GM19035 (cell line): ENCODE results near the gene LTF.
"Not testable (repeated sequence)": the region's sequence is repeated elsewhere in the genome, so short reads cannot be mapped to it uniquely, and the experiment has no call there.

Experiments used
- ATAC-seq: cut with Tn5 transposase; IDR thresholded peaks from one replicate; pipeline ENCODE4 v1.9.1; 2021; ENCODE audit not compliant: unreplicated experiment

LTF gene

DNA sequence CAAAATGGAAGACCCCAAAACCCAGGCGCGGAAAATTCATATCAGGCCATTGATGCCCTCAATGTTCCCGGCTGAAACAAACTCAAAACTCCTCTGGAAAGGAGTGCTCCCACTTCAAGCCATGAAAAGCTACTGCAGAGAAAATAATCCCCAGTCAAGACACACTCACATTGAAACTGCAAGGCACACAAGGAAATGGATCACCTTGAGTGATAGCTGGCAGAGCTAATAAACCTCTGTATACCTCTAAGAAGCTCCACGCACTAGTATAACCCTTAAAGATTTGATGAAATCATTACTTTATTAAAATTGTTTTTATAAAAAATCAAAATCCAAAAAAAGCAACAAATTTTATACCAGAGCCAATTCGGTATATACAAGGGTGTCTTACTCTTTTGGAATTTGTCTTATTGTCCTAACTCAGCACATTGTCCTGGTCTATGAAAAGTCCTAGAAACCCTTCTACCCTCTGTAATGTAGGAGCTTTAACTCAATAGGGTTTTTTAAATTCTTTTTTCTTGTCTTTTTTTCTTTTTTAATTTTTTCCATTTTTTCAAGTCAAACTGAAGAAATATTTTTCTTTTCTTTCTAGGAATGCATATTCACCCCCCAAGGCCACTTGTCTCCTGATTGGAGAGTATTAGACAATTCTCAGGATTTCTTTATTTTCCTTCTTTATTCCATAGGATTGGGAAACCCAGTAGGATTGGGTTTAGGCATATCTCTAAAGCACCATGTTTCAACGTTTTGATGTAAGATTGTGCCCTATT is 66.3 kb downstream of the LTF start:
- no peak for ATAC-seq

DNA sequence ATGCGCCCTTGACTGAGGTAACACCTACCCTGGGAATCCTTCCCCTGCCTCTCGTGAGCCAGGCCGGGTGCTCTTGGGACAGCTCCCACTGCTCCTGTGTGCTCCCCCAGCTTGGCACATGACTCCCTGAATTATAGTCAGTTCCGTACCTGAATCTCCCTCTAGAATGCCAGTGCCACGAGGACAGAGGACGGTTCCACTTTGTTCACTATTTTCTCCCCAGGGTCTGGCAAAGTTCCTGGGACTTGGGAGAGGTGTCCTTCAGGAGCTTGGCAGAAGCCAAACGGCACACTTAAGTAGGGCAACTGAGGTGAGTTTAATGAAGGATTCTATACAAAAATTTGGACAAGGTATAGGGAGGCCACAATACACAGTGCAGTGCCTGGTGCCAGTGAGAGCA is 67.6 kb downstream of the LTF start:
- no peak for ATAC-seq

DNA sequence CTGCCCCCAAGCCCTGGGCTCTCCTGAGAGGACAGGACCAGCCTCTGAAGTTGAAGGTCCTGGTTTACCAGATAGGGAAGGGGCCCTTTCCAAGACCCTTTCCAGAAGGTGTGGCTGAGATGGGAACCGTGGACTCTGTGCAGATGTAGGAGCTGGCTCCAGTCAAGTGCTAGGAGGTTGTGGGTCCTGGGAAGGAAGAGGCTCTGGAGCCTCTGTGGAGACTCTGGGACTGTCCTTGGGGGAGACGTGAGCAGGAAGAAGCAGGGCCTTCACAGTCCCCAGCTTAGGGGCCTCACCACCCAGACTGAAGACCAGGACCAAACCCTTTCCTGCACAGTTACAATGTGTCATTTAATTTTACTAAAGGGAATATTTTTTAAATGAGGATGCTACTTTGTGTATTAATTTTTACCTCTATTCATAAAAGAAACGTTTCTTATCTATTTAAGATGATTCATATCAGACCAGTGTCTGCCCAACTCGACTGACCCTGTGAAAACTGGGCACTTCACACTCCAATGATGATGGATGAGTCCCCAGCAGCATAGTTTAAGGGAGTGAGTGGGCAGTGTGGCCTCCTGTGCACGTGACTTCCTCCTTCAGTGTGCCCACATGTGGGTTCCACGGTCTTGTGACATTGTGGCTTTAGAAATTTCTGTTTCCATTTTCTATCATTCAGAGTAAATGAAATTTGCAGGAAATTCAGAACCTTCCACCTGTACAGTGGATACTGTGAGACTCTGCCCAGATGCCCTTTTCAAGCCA is 68.8 kb downstream of the LTF start:
- no peak for ATAC-seq

DNA sequence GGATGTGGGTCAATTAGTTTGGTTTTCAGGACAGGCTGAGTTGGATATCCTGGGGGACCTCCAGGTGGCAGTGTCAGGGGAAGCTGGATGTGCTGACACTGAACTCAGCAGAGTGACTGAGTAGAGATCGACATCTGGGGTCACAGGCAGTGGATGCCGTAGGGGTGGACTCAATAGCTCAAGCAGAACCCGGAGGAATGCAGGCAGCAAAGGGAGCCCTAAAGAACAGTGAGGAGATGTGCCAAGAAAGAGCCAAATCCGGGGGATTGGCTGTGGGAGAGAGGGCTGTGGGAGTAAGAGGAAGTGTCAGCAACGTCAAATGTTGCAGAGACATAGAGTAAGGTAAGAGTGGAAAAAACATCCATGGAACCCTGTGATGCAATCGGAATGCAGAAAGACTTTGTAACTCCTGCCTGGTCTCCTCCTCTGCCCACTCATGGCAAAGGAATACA is 69.5 kb downstream of the LTF start:
- ATAC-seq = no peak

DNA sequence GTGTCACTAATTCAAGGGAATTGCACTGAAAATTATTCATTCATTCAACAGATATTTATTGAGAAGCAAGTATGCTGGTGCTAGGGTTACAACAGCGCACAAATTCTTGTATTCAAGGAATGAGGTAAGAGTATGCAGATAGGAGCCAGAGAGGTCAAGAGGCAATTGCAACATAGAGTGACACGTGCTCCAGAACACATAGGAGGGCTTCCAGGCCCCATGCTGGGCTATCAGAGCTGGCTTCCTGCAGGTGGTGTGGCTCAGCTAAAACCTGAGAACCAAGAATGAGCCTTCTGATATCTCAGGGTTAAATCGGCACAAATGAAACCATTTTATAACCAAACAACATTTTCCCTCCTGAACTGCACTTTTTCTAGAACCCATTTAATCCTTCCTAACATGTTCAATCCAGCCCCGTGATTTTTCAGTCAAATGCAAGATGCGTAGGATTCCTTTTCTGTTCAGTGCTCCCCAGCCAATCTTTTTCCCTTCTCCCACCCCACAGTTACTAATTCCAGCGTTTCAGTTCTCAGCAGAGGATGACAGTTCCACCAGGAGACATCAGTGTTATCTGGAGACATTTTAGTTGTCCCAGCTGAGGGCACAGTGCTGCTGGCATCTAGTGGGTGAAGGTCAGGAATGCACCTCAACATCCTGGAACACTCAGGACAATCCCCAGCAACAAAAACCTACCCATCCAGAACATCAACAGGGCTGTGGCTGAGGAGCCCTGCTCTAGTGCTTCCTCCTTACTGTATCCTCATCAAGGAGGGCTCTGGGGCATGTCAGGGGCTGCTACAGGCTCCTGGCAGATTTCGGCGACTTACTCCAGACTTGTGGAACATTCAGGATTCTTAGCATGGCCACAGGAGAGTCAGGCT is 70.9 kb downstream of the LTF start:
- ATAC-seq = no peak

DNA sequence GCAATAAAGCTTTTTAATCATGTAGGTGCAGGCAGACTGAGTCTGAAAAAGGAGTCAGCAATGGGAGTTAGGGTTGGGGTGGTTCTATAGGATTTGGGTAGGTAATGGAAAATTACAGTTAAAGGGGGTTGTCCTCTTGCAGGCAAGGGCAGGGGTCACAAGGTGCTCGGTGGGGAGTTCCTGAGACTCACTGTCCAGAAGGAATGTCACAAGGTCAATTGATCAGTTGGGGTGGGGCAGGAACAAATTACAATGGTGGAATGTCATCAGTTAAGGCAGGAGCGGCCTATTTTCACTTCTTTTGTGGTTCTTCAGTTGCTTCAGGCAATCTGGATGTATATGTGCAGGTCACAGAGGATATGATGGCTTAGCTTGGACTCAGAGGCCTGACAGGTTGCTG is 71.7 kb downstream of the LTF start:
- ATAC-seq = no peak

DNA sequence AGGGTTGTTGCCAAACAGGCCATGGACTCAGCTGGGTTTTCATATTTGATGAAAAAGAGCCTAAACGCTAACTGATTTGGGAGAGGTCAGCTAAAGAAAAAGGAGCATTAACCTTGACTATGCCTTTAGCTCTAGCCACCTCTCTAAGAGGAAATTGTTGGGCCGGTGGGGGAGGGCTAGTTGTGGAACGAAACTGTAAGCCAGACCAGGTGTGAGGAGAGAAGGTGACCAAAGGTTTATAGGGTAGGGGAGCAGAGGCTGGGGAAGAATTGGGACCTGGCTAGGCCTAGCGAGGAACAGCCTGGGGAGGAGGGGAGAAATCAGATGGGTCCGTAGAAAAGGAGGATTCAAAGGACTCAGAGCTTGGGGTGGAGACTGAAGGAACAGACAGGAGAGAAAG is 73.2 kb downstream of the LTF start:
- not testable (repeated sequence) for ATAC-seq

DNA sequence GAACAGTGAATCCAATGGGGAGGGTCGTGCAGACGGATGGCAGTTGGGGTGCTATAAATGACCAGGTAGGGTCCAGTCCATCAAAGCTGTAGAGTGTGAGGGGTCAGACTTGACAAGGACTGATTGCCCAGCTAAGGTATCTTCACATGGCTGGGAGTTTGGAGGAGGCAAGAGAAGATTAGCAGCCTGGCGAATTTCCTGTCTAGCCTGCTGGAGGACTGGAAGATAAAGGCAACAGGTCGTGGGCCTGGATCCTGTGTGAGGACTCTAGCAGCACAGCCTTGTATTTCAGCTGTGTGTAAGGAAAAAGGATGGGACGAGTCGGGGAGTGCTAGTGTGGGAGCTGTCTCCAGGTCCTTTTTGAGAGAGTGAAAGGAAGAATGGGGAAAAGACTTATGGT is 75.4 kb downstream of the LTF start:
- no peak for ATAC-seq

DNA sequence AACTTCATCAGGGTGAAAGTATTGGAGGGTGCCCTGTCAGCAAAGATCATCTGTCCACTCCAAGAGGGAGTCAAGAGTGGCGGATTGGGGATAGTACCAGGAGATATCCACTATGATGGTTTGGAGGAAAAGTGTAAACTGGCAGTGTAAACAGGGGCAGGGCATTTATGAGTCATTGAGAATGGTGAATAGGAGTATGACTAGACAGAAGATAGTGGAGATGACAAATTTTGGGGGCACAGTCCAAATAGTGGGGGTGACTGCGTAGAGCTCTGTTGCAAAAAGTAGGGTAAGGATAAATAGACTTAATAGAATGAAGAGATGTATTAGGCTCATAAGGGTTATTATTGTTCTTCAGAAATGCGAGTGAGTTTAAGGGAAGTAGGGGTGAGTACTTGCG is 75.9 kb downstream of the LTF start:
- ATAC-seq = not testable (repeated sequence)

DNA sequence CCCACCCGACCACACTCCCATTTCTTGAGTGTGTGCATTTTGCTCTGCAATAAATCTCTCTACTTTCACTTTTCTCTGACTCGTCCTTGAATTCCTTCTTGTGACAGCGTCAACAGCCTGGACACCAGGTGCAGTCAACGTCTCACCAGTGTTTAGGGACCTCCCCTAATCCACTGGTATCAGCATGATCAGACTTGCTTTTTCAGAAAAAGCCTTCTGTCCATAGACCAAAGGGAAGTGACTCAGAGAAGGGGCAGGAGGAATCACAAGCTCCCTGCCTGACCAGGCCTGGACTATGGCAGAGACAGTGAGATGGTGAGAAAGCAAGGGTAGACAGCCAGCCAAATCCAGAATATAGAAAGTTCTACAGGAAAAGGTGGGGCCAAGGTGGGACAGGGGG is 78.5 kb downstream of the LTF start:
- ATAC-seq = no peak
